ENCODE data around the gene ENG.

DNA sequence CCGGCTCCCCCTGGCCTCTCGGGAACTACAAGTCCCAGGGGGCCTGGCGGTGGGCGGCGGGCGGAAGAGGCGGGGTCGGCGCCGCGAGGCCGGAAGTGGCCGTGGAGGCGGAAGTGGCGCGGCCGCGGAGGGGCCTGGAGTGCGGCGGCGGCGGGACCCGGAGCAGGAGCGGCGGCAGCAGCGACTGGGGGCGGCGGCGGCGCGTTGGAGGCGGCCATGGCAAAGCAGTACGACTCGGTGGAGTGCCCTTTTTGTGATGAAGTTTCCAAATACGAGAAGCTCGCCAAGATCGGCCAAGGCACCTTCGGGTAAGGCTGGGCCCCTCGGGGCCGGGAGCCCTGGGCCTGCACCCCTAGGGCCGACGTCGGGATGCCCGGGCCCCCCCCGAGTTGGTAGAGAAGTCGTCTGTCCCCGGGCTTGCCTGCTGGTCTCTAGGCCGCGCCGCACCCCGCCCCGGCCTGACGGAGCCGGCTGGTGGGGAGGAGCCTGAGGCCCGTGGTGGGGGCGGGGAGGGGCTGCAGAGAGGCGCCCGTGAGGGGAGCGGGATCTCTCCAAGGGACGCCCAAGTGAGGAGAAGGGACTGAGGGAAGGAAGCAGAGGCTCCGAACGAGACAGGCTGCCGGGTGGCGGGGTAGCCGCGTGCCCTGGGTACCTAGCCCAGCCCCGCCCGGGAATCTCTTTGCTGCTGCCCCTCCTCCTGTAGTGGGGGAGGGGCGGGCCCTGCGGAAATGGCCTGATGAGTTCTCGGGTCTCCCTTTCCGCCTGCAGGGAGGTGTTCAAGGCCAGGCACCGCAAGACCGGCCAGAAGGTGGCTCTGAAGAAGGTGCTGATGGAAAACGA lies 68.3 kb downstream of the ENG start, which contains the start of gene CDK9:
- TF ChIP-seq, protein P1, sequence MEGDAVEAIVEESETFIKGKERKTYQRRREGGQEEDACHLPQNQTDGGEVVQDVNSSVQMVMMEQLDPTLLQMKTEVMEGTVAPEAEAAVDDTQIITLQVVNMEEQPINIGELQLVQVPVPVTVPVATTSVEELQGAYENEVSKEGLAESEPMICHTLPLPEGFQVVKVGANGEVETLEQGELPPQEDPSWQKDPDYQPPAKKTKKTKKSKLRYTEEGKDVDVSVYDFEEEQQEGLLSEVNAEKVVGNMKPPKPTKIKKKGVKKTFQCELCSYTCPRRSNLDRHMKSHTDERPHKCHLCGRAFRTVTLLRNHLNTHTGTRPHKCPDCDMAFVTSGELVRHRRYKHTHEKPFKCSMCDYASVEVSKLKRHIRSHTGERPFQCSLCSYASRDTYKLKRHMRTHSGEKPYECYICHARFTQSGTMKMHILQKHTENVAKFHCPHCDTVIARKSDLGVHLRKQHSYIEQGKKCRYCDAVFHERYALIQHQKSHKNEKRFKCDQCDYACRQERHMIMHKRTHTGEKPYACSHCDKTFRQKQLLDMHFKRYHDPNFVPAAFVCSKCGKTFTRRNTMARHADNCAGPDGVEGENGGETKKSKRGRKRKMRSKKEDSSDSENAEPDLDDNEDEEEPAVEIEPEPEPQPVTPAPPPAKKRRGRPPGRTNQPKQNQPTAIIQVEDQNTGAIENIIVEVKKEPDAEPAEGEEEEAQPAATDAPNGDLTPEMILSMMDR (IDR thresholded peaks at IDR 0.05) = no peak
- TF ChIP-seq POLR2A (IDR thresholded peaks at IDR 0.05) = peak; percentile 93
